Neural progenitor cell (in vitro differentiated cells): ENCODE results near the gene DHRS1. TPM values are rescaled to one million over a fixed set of nuclear protein-coding genes. Genes with fewer than 3 reads are reported as not detected.

Experiments
- DNase-seq: peaks from one replicate; pipeline ENCODE4 v3.0.0-alpha.2; 2016; ENCODE audit warnings: low spot score
- H2AFZ ChIP-seq: fragments of 200-600 bp; sonication (generic); replicated peaks from 2 replicates; pipeline ENCODE4 v1.6.1; 2016; ENCODE audit warnings: antibody characterized with exemption
- H3F3A ChIP-seq: fragments of 200-600 bp; sonication (generic); 2 replicates; pipeline ENCODE4 v1.6.1; 2016; ENCODE audit warnings: antibody characterized with exemption, low read depth
- H3K27ac ChIP-seq: fragments of 200-600 bp; sonication (generic); 2 replicates; pipeline ENCODE4 v1.5.1; 2016; ENCODE audit warnings: mild to moderate bottlenecking
- H3K27me3 ChIP-seq: fragments of 200-600 bp; sonication (generic); 2 replicates; pipeline ENCODE4 v1.6.1; 2016; ENCODE audit warnings: mild to moderate bottlenecking, moderate library complexity
- H3K36me3 ChIP-seq: fragments of 200-600 bp; sonication (generic); 2 replicates; pipeline ENCODE4 v1.5.1; 2016
- H3K4me1 ChIP-seq: fragments of 200-600 bp; sonication (generic); 2 replicates; pipeline ENCODE4 v1.6.1; 2016; ENCODE audit warnings: mixed run types
- H3K4me2 ChIP-seq: fragments of 200-600 bp; sonication (generic); 2 replicates; pipeline ENCODE4 v1.6.1; 2016
- H3K4me3 ChIP-seq: fragments of 200-600 bp; sonication (generic); 2 replicates; pipeline ENCODE4 v1.5.1; 2016
- H3K79me2 ChIP-seq: fragments of 200-600 bp; sonication (generic); 2 replicates; pipeline ENCODE4 v1.6.1; 2016; ENCODE audit warnings: low read depth
- H3K9ac ChIP-seq: fragments of 200-600 bp; sonication (generic); 2 replicates; pipeline ENCODE4 v1.6.1; 2016
- H3K9me3 ChIP-seq: fragments of 200-600 bp; sonication (generic); 2 replicates; pipeline ENCODE4 v1.5.1; 2016; ENCODE audit warnings: low read depth
- H4K20me1 ChIP-seq: fragments of 200-600 bp; sonication (generic); 2 replicates; pipeline ENCODE4 v1.6.1; 2016; ENCODE audit warnings: low read depth
- H3K27ac Mint-ChIP-seq: 3 replicates; pipeline ENCODE4 v1.8.0; 2021; ENCODE audit warnings: mixed read lengths
- H3K27me3 Mint-ChIP-seq: 2 replicates; pipeline ENCODE4 v1.8.0; 2022; ENCODE audit warnings: low read depth, mild to moderate bottlenecking, inconsistent platforms, moderate library complexity, mixed read lengths; ENCODE audit not compliant: insufficient read depth
- H3K36me3 Mint-ChIP-seq: 3 replicates; pipeline ENCODE4 v1.8.0; 2021; ENCODE audit warnings: mixed read lengths
- H3K4me1 Mint-ChIP-seq: 3 replicates; pipeline ENCODE4 v1.8.0; 2021; ENCODE audit warnings: mixed read lengths
- H3K4me3 Mint-ChIP-seq: 3 replicates; pipeline ENCODE4 v1.8.0; 2021; ENCODE audit warnings: mild to moderate bottlenecking, moderate library complexity, mixed read lengths
- H3K9me3 Mint-ChIP-seq: 3 replicates; pipeline ENCODE4 v1.8.0; 2020; ENCODE audit warnings: mixed read lengths
- EZH2 ChIP-seq: fragments of 200-600 bp; sonication (generic); IDR thresholded peaks from 2 replicates; pipeline ENCODE4 v1.6.1; 2017; ENCODE audit warnings: antibody characterized with exemption, mild to moderate bottlenecking, moderate library complexity
- EZH2phosphoT487 ChIP-seq: fragments of 200-600 bp; sonication (generic); IDR thresholded peaks from 2 replicates; pipeline ENCODE4 v1.6.1; 2017; ENCODE audit warnings: antibody characterized with exemption
- total RNA-seq: library from RNA; depleted of rRNA; stranded (reverse); fragments of >200 nt; gene quantifications from 2 replicates; pipeline ENCODE4 v1.2.3, GENCODE V29; 2015; ENCODE audit warnings: low replicate concordance
- TF ChIP-seq, protein P1 (sequence below): fragments of 200-600 bp; sonication (generic); IDR thresholded peaks from 2 replicates; pipeline ENCODE4 v1.5.1; 2017; ENCODE audit warnings: antibody characterized with exemption, mild to moderate bottlenecking

The DHRS1 gene
- total RNA-seq, 1 donor from 2014 or later: 19.7 TPM

DNA sequence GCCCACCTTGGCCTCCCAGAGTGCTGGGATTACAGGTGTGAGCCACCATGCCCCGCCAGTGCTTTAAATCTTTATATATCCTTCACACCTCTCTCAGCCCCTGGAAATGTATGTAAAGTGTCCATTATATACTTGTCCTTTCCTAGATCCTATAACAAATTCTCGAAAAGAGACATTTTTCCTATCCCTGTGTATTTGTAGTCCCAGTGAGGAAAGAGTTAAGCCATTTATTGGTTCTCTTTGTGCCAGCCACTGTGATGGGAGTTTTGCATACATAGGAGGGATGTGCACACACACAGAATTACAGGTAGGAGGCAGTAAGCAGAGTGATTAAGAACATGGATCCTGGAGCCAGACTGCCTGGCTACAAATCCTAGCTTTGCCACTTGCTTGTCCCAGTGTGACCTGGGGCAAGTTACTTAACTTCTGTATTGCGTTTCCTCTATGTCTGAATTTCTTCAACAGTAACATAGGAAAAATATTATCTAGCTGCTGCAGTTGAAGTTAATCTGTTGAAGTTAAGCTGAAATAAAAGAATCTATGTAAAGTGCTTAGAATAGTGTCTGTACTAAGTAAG is 26.1 kb downstream of the DHRS1 start:
- Histone ChIP-seq H3K27ac (no peak overlapping the region), H3K9ac (no peak overlapping the region), H2AFZ (no peak overlapping the region), H3K4me1 (peaks cover 6% of the 10 kb centered on the region), H4K20me1 (no peaks in the 10 kb centered on the region), H3K27me3 (no peaks in the 10 kb centered on the region), H3K79me2 (peaks cover 8% of the 10 kb centered on the region), H3K4me3 (no peak overlapping the region), H3K36me3 (no peaks in the 10 kb centered on the region), H3K9me3 (no peaks in the 10 kb centered on the region), H3K4me2 (no peak overlapping the region), H3F3A (peaks cover 10% of the 10 kb centered on the region)
- Mint-ChIP-seq H3K27ac (no peak overlapping the region), H3K36me3 (peaks cover 2% of the 10 kb centered on the region), H3K4me1 (peaks cover 15% of the 10 kb centered on the region), H3K4me3 (no peak overlapping the region), H3K27me3 (peaks cover 6% of the 10 kb centered on the region), H3K9me3 (no peaks in the 10 kb centered on the region)
- no peak for DNase-seq
- TF ChIP-seq EZH2: no peak
- TF ChIP-seq, protein P1, sequence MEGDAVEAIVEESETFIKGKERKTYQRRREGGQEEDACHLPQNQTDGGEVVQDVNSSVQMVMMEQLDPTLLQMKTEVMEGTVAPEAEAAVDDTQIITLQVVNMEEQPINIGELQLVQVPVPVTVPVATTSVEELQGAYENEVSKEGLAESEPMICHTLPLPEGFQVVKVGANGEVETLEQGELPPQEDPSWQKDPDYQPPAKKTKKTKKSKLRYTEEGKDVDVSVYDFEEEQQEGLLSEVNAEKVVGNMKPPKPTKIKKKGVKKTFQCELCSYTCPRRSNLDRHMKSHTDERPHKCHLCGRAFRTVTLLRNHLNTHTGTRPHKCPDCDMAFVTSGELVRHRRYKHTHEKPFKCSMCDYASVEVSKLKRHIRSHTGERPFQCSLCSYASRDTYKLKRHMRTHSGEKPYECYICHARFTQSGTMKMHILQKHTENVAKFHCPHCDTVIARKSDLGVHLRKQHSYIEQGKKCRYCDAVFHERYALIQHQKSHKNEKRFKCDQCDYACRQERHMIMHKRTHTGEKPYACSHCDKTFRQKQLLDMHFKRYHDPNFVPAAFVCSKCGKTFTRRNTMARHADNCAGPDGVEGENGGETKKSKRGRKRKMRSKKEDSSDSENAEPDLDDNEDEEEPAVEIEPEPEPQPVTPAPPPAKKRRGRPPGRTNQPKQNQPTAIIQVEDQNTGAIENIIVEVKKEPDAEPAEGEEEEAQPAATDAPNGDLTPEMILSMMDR: peak; percentile 6

- TF ChIP-seq, protein P1: no peak
- TF ChIP-seq EZH2phosphoT487 (no peak), EZH2 (no peak)
- no peak overlapping the region for H3K4me3 ChIP-seq
- H3K4me1 Mint-ChIP-seq: peaks cover 15% of the 10 kb centered on the region
- peaks cover 10% of the 10 kb centered on the region for H3F3A ChIP-seq
- H3K9me3 Mint-ChIP-seq: no peaks in the 10 kb centered on the region
- H3K36me3 Mint-ChIP-seq: peaks cover 2% of the 10 kb centered on the region
- no peak for DNase-seq
- no peaks in the 10 kb centered on the region for H3K9me3 ChIP-seq
- no peak overlapping the region for H3K27ac Mint-ChIP-seq
- peaks cover 8% of the 10 kb centered on the region for H3K79me2 ChIP-seq
- H3K4me2 ChIP-seq: peak overlapping the region; percentile 82
- H3K9ac ChIP-seq: no peak overlapping the region
- H3K27ac ChIP-seq: no peak overlapping the region
- no peaks in the 10 kb centered on the region for H4K20me1 ChIP-seq
- no peaks in the 10 kb centered on the region for H3K27me3 ChIP-seq
- H3K27me3 Mint-ChIP-seq: peaks cover 8% of the 10 kb centered on the region
- H3K4me3 Mint-ChIP-seq: peak overlapping the region; percentile 85
- no peak overlapping the region for H2AFZ ChIP-seq
- H3K4me1 ChIP-seq: peaks cover 6% of the 10 kb centered on the region
- H3K36me3 ChIP-seq: no peaks in the 10 kb centered on the region
Observed at GRCh38 chr14:24272467-24272866, 27.1 kb downstream of the DHRS1 start.

DNA sequence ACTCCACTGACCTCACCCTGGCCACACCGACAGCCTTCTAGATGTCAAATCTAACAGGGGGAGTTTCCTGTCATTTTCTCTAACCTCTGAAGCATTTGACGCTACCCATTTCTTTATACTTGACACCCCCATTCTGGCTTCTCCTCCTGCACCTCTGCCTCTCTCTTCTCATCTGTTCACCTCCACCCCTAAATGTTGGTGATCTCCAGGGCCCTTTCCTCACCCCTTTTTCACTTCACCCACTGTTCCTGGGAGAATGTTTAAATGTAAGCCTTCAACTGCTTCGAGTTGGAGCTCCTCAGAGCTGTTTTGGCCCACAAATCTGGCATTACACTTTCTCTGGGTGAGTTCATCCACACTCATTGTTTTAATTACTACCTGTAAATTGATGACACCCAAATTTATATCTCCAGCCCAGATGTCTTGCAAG is 27.7 kb downstream of the DHRS1 start:
- no peaks in the 10 kb centered on the region for H3K36me3 ChIP-seq
- H3K4me2 ChIP-seq: peak overlapping the region; percentile 82
- H3K79me2 ChIP-seq: peaks cover 8% of the 10 kb centered on the region
- H3K27me3 ChIP-seq: no peaks in the 10 kb centered on the region
- TF ChIP-seq EZH2phosphoT487: no peak
- TF ChIP-seq EZH2: no peak
- TF ChIP-seq, protein P1: no peak
- peak overlapping the region; percentile 86 for H3K4me3 ChIP-seq
- H3K9ac ChIP-seq: no peak overlapping the region
- peak overlapping the region; percentile 91 for H2AFZ ChIP-seq
- peaks cover 6% of the 10 kb centered on the region for H3K4me1 ChIP-seq
- DNase-seq: no peak
- Mint-ChIP-seq H3K4me1 (peaks cover 15% of the 10 kb centered on the region), H3K9me3 (no peaks in the 10 kb centered on the region), H3K4me3 (peak overlapping the region; percentile 85), H3K36me3 (peaks cover 2% of the 10 kb centered on the region), H3K27ac (peak overlapping the region; percentile 4), H3K27me3 (peaks cover 8% of the 10 kb centered on the region)
- no peaks in the 10 kb centered on the region for H3K9me3 ChIP-seq
- no peaks in the 10 kb centered on the region for H4K20me1 ChIP-seq
- no peak overlapping the region for H3K27ac ChIP-seq
- H3F3A ChIP-seq: peaks cover 10% of the 10 kb centered on the region
